ENCODE data around the gene PTPRE. TPM values are rescaled to one million over a fixed set of nuclear protein-coding genes. Genes with fewer than 3 reads are reported as not detected.

The PTPRE gene
- total and polyA plus RNA-seq, 2 experiments from 2014 or later: 4.2 to 8.8 TPM

GRCh38 chr10:127922675-127923366 lies 15.9 kb downstream of the PTPRE start:
- Histone ChIP-seq H3K4me3 (no peak overlapping the region), H3K27ac (no peak overlapping the region), H3K4me1 (ENCODE audit: low read depth) (no peaks in the 10 kb centered on the region), H3K9me3 (ENCODE audit: low read depth) (no peaks in the 10 kb centered on the region), H3K27me3 (no peaks in the 10 kb centered on the region), H3K36me3 (no peaks in the 10 kb centered on the region)
- no peak for TF ChIP-seq CTCF (IDR thresholded peaks at IDR 0.05; ENCODE audit: low read depth, low read length)
- peak in 1 of 2 donors; percentile 95 for DNase-seq (ENCODE audit: low read depth in 1 of 2, low spot score in 1 of 2)

- H3K36me3 ChIP-seq: no peaks in the 10 kb centered on the region
- no peaks in the 10 kb centered on the region for H3K4me1 ChIP-seq (ENCODE audit: low read depth)
Measured at GRCh38 chr10:127923646-127924045, 16.7 kb downstream of the PTPRE start.

GRCh38 chr10:127925471-127926207 lies 18.7 kb downstream of the PTPRE start:
- H3K9me3 ChIP-seq (ENCODE audit: low read depth): no peaks in the 10 kb centered on the region
- no peaks in the 10 kb centered on the region for H3K27me3 ChIP-seq
- H3K4me3 ChIP-seq: no peak overlapping the region
- H3K36me3 ChIP-seq: no peaks in the 10 kb centered on the region
- TF ChIP-seq CTCF (IDR thresholded peaks at IDR 0.05; ENCODE audit: low read depth, low read length): no peak
- no peaks in the 10 kb centered on the region for H3K4me1 ChIP-seq (ENCODE audit: low read depth)
- H3K27ac ChIP-seq: no peak overlapping the region
- DNase-seq (ENCODE audit: low read depth in 1 of 2, low spot score in 1 of 2): no peak

More at GRCh38 chr10:127923646-127924045, 16.7 kb downstream of the PTPRE start:
- H3K4me3 ChIP-seq: no peak overlapping the region
- no peak for TF ChIP-seq CTCF (IDR thresholded peaks at IDR 0.05; ENCODE audit: low read depth, low read length)
- no peaks in the 10 kb centered on the region for H3K27me3 ChIP-seq
- H3K27ac ChIP-seq: no peak overlapping the region
- DNase-seq (ENCODE audit: low read depth in 1 of 2, low spot score in 1 of 2): no peak
- H3K9me3 ChIP-seq (ENCODE audit: low read depth): no peaks in the 10 kb centered on the region

- H3K27ac ChIP-seq: no peak overlapping the region
Measured at GRCh38 chr10:127926455-127926854, 19.6 kb downstream of the PTPRE start.

More at GRCh38 chr10:127926455-127926854, 19.6 kb downstream of the PTPRE start:
- no peak for DNase-seq (ENCODE audit: low read depth in 1 of 2, low spot score in 1 of 2)
- no peak for TF ChIP-seq CTCF (IDR thresholded peaks at IDR 0.05; ENCODE audit: low read depth, low read length)
- Histone ChIP-seq H3K9me3 (ENCODE audit: low read depth) (no peaks in the 10 kb centered on the region), H3K4me3 (no peak overlapping the region), H3K27me3 (no peaks in the 10 kb centered on the region), H3K4me1 (ENCODE audit: low read depth) (no peaks in the 10 kb centered on the region), H3K36me3 (no peaks in the 10 kb centered on the region)

All from cardiac muscle cell (in vitro differentiated cells and primary cell).